H1 (cell line): ENCODE data around the gene LRBA. TPM values are rescaled to one million over a fixed set of nuclear protein-coding genes. Genes with fewer than 3 reads are reported as not detected.

ENCODE experiments used
- CTCF ChIA-PET: fragments of 300-600 bp; sonication (Branson Sonifier 250); formaldehyde crosslinking; loops from one replicate; lab custom pipeline; 2021; ENCODE audit not compliant: partially characterized antibody; lab: Charles Lee
- POLR2A ChIA-PET: fragments of 300-600 bp; sonication (Branson Sonifier 250); formaldehyde crosslinking; loops from one replicate; lab custom pipeline; 2021; ENCODE audit warnings: inconsistent platforms; ENCODE audit not compliant: partially characterized antibody; lab: Charles Lee
- DNase-seq, 2 experiments: peaks; one replicate each; pipeline versions ENCODE4 v3.0.0 to v3.0.0-alpha.2; 2010 to 2022; ENCODE audit warnings: low spot score in 2 of 2, low read depth in 1 of 2, mixed read lengths in 1 of 2
- FAIRE-seq: peaks from 2 replicates; lab custom pipeline; 2011; peaks lifted over from hg19 to GRCh38; lab: Jason Lieb, UNC
- H2AFZ ChIP-seq: 2 replicates; pipeline ENCODE4 v1.8.1; 2012; ENCODE audit warnings: low read length, inconsistent platforms
- H2AK5ac ChIP-seq: 2 replicates; pipeline ENCODE4 v1.6.1; 2013; ENCODE audit warnings: low read depth, low read length
- H2BK120ac ChIP-seq: replicated peaks from 2 replicates; pipeline ENCODE3; 2013; ENCODE audit warnings: low read depth, low read length, inconsistent platforms
- H2BK12ac ChIP-seq: 2 replicates; pipeline ENCODE4 v1.6.1; 2013; ENCODE audit warnings: low read depth, low read length
- H2BK15ac ChIP-seq: 2 replicates; pipeline ENCODE4 v1.6.1; 2013; ENCODE audit warnings: low read length
- H2BK20ac ChIP-seq: 2 replicates; pipeline ENCODE4 v1.6.1; 2013; ENCODE audit warnings: low read length
- H2BK5ac ChIP-seq: 2 replicates; pipeline ENCODE4 v1.6.1; 2013; ENCODE audit warnings: low read depth, low read length
- H3K14ac ChIP-seq: 2 replicates; pipeline ENCODE4 v1.6.1; 2013; ENCODE audit warnings: inconsistent platforms; ENCODE audit not compliant: insufficient read length
- H3K18ac ChIP-seq: 2 replicates; pipeline ENCODE4 v1.6.1; 2013; ENCODE audit warnings: low read length; ENCODE audit errors: extremely low read depth
- H3K23ac ChIP-seq: 2 replicates; pipeline ENCODE4 v1.6.1; 2013; ENCODE audit warnings: inconsistent platforms; ENCODE audit not compliant: insufficient read length
- H3K23me2 ChIP-seq: 2 replicates; pipeline ENCODE4 v1.6.1; 2013; ENCODE audit warnings: low read depth, low read length
- H3K27ac ChIP-seq: 2 replicates; pipeline ENCODE4 v1.6.1; 2011; ENCODE audit warnings: low read depth, low read length, inconsistent platforms
- H3K27me3 ChIP-seq, 4 experiments: replicated peaks in 1 of 4; 1 replicate in 1 of 4; 2 replicates in 3 of 4; pipeline versions ENCODE4 v1.6.1 to v1.8.1; 2011 to 2013; ENCODE audit warnings: low read length in 3 of 4, mild to moderate bottlenecking in 3 of 4, inconsistent platforms in 2 of 4, mixed read lengths in 2 of 4, moderate library complexity in 1 of 4; ENCODE audit not compliant: control insufficient read depth in 3 of 4, insufficient read depth in 3 of 4; ENCODE audit errors: extremely low read depth in 1 of 4
- H3K36me3 ChIP-seq, 4 experiments: 2 replicates each; pipeline versions ENCODE4 v1.6.1 to v1.8.1; 2011 to 2013; ENCODE audit warnings: mild to moderate bottlenecking in 4 of 4, low read length in 3 of 4, moderate library complexity in 2 of 4, control low read depth in 1 of 4, inconsistent platforms in 1 of 4; ENCODE audit not compliant: insufficient read depth in 4 of 4, control insufficient read depth in 2 of 4
- H3K4ac ChIP-seq: replicated peaks from 2 replicates; pipeline ENCODE3; 2013; ENCODE audit warnings: low read length, low read depth, mixed read lengths, inconsistent platforms; ENCODE audit not compliant: insufficient read length
- H3K4me1 ChIP-seq, 4 experiments: replicated peaks in 1 of 4; 1 replicate in 1 of 4; 2 replicates in 3 of 4; pipeline versions ENCODE4 v1.6.1 to v1.8.1; 2011 to 2013; ENCODE audit warnings: low read length in 3 of 4, inconsistent platforms in 2 of 4, mixed read lengths in 1 of 4; ENCODE audit not compliant: insufficient read depth in 4 of 4, control insufficient read depth in 3 of 4
- H3K4me2 ChIP-seq, 2 experiments: 2 replicates each; pipeline versions ENCODE4 v1.6.1 to v1.8.1; 2011 to 2013; ENCODE audit warnings: low read depth in 2 of 2, low read length in 2 of 2, control low read depth in 1 of 2, inconsistent platforms in 1 of 2, mild to moderate bottlenecking in 1 of 2; ENCODE audit not compliant: insufficient read depth in 1 of 2
- H3K4me3 ChIP-seq, 4 experiments: fragments of 200-600, 300-600 bp in 1 of 4; sonication (generic), shearing (Covaris generic), sonication (Bioruptor Twin) in 1 of 4; 2 replicates each; pipeline versions ENCODE4 v1.5.1 to v1.8.1; 2011 to 2016; ENCODE audit warnings: low read length in 4 of 4, low read depth in 3 of 4, control low read depth in 2 of 4, inconsistent platforms in 2 of 4, mild to moderate bottlenecking in 2 of 4, mixed read lengths in 1 of 4, moderate library complexity in 1 of 4; ENCODE audit not compliant: insufficient read depth in 2 of 4; ENCODE audit errors: extremely low read depth in 1 of 4
- H3K56ac ChIP-seq: replicated peaks from 2 replicates; pipeline ENCODE3; 2013; ENCODE audit warnings: low read depth, mild to moderate bottlenecking, mixed read lengths, low read length, inconsistent platforms; ENCODE audit not compliant: insufficient read length
- H3K79me1 ChIP-seq: 2 replicates; pipeline ENCODE4 v1.6.1; 2013; ENCODE audit warnings: low read depth, low read length, control low read depth
- H3K79me2 ChIP-seq, 2 experiments: 2 replicates each; pipeline versions ENCODE4 v1.6.1 to v1.8.1; 2012 to 2013; ENCODE audit warnings: low read length in 2 of 2, mild to moderate bottlenecking in 2 of 2, inconsistent platforms in 1 of 2; ENCODE audit not compliant: insufficient read depth in 2 of 2, control insufficient read depth in 1 of 2
- H3K9ac ChIP-seq, 4 experiments: replicated peaks in 1 of 4; 1 replicate in 1 of 4; 2 replicates in 3 of 4; pipeline versions ENCODE4 v1.6.1 to v1.8.1; 2011 to 2013; ENCODE audit warnings: low read depth in 3 of 4, low read length in 3 of 4, control low read depth in 2 of 4, mild to moderate bottlenecking in 2 of 4, moderate library complexity in 2 of 4, inconsistent platforms in 1 of 4; ENCODE audit errors: extremely low read depth in 1 of 4
- H3K9me3 ChIP-seq, 2 experiments: 2 replicates each; pipeline versions ENCODE4 v1.6.1 to v1.8.1; 2012 to 2013; ENCODE audit warnings: mild to moderate bottlenecking in 2 of 2, moderate library complexity in 2 of 2, control low read depth in 1 of 2, inconsistent platforms in 1 of 2, low read depth in 1 of 2, low read length in 1 of 2, mixed read lengths in 1 of 2; ENCODE audit not compliant: insufficient read depth in 2 of 2
- H4K20me1 ChIP-seq, 2 experiments: replicated peaks in 1 of 2; 2 replicates each; pipeline versions ENCODE3 to v1.8.1; 2011 to 2013; ENCODE audit warnings: inconsistent platforms in 2 of 2, low read length in 2 of 2, mild to moderate bottlenecking in 1 of 2; ENCODE audit not compliant: insufficient read depth in 2 of 2, control insufficient read depth in 1 of 2
- H4K5ac ChIP-seq: 2 replicates; pipeline ENCODE4 v1.6.1; 2013; ENCODE audit warnings: low read length, low read depth, mixed read lengths, inconsistent platforms; ENCODE audit not compliant: insufficient read length
- H4K8ac ChIP-seq: 2 replicates; pipeline ENCODE4 v1.8.0; 2013; ENCODE audit warnings: mild to moderate bottlenecking, moderate library complexity, low read length, inconsistent platforms; ENCODE audit not compliant: insufficient read depth; ENCODE audit errors: extremely low read depth
- H4K91ac ChIP-seq: replicated peaks from 2 replicates; pipeline ENCODE3; 2013; ENCODE audit warnings: low read length, mixed read lengths, inconsistent platforms; ENCODE audit not compliant: insufficient read length
- ATF2 ChIP-seq: IDR thresholded peaks from 2 replicates; pipeline ENCODE4 v1.6.1; 2012; ENCODE audit warnings: low read length, inconsistent platforms
- BCL11A ChIP-seq, 2 experiments: IDR thresholded peaks; one replicate each; pipeline ENCODE4 v1.6.1; 2011; ENCODE audit warnings: low read depth in 2 of 2, low read length in 2 of 2, mild to moderate bottlenecking in 2 of 2
- CBX5 ChIP-seq: fragments of 300-800, 300-1000 bp; sonication (generic); IDR thresholded peaks from 2 replicates; pipeline ENCODE4 v1.7.1; 2016; ENCODE audit warnings: antibody characterized with exemption, low read length, low read depth
- CTBP2 ChIP-seq: IDR thresholded peaks from 2 replicates; pipeline ENCODE4 v1.7.0; 2011; ENCODE audit warnings: borderline replicate concordance, mild to moderate bottlenecking, moderate library complexity, mixed read lengths, low read length; ENCODE audit not compliant: insufficient read depth, insufficient read length
- CTCF ChIP-seq, 3 experiments: IDR thresholded peaks; 1 replicate in 2 of 3; 2 replicates in 1 of 3; pipeline versions ENCODE4 v1.5.1 to v1.6.1; 2011; ENCODE audit warnings: low read length in 3 of 3, mild to moderate bottlenecking in 3 of 3, inconsistent platforms in 2 of 3, low read depth in 1 of 3, moderate library complexity in 1 of 3; ENCODE audit not compliant: insufficient read depth in 1 of 3; ENCODE audit errors: control extremely low read depth in 1 of 3
- KDM1A ChIP-seq: fragments of 200-600, 300-600 bp; sonication (generic); IDR thresholded peaks from 2 replicates; pipeline ENCODE4 v1.7.1; 2016; ENCODE audit warnings: mild to moderate bottlenecking, low read length, borderline replicate concordance
- RNF2 ChIP-seq: fragments of 200-900, 300-1000 bp; sonication (generic); IDR thresholded peaks from 2 replicates; pipeline ENCODE4 v1.7.1; 2016; ENCODE audit warnings: borderline replicate concordance, low read depth, mild to moderate bottlenecking, antibody characterized with exemption, low read length; ENCODE audit not compliant: poor library complexity, severe bottlenecking; ENCODE audit errors: missing control alignments
- SIRT6 ChIP-seq: IDR thresholded peaks from one replicate; pipeline ENCODE4 v1.7.1; 2012; ENCODE audit warnings: low read length, inconsistent platforms
- SUZ12 ChIP-seq: fragments of 200-600 bp; sonication (generic); IDR thresholded peaks from 2 replicates; pipeline ENCODE4 v1.6.1; 2012; ENCODE audit warnings: mild to moderate bottlenecking, inconsistent platforms, low read length, moderate library complexity, mixed read lengths
- WGBS, 2 experiments: shearing (Covaris generic) in 1 of 2; methylation state at CpG; one replicate each; pipeline versions ENCODE4 v1.1.6 to v1.1.7; 2013 to 2015; ENCODE audit warnings: low lambda C conversion rate in 2 of 2, mixed read lengths in 2 of 2, inconsistent platforms in 1 of 2, low coverage in 1 of 2, missing lambda C conversion rate in 1 of 2; ENCODE audit not compliant: insufficient replicate concordance in 2 of 2, insufficient coverage in 1 of 2, insufficient read length in 1 of 2; ENCODE audit errors: extremely low coverage in 1 of 2, missing lambda C conversion rate in 1 of 2; 5-methylcytosine and 5-hydroxymethylcytosine counted together
- polyA plus RNA-seq, 7 experiments: library from polyadenylated mRNA; depleted of rRNA in 3 of 7; stranded (reverse) in 5 of 7; unstranded in 2 of 7; fragments of >200 nt in 5 of 7; fragments of 200-250 nt in 2 of 7; gene quantifications; 1 replicate in 5 of 7; 2 replicates in 1 of 7; 4 replicates in 1 of 7; pipeline versions ENCODE4 v1.2.1 to v1.2.3, GENCODE V29; 2011 to 2013; ENCODE audit warnings: missing spikeins in 2 of 7, mixed read lengths in 2 of 7
- total RNA-seq: library from RNA; stranded (reverse); fragmentation: NEBNext Ultra II Directional; extraction: Animal tissue kit (Norgen Biotek cat#: 25700); gene quantifications from 2 replicates; pipeline ENCODE4 v1.2.1, GENCODE V29; 2021

The LRBA gene
- total and polyA plus RNA-seq, 2 of the 8 experiments (the other 6 are each of a cell fraction or from before 2014, with no cell fraction given), result 54.6 to 83.2 TPM

- H3K14ac ChIP-seq, result no peak overlapping the region
- H4K5ac ChIP-seq, result no peak overlapping the region
- DNase-seq, result no peak
- no peaks in the 10 kb centered on the region for H3K27me3 ChIP-seq
- no peak overlapping the region for H2AK5ac ChIP-seq
- H3K56ac ChIP-seq, result no peak overlapping the region
- peaks cover 0 to 3% (median 0%) of the 10 kb centered on the region in 4 experiments; a peak in 1 of 7 replicates for H3K4me1 ChIP-seq
- H4K8ac ChIP-seq, result no peak overlapping the region
- CTCF ChIA-PET, result interaction anchor here (0.5 to 2.3 kb wide), 2 partner anchors 27 to 335 kb away, joined by 3 to 6 read pairs; no protein-coding TSS in a partner anchor
- H3K27ac ChIP-seq, result no peak overlapping the region
- no peak overlapping the region for H3K4me2 ChIP-seq
- H4K20me1 ChIP-seq, result peaks cover 0 to 2% of the 10 kb centered on the region in 2 experiments
- H3K79me1 ChIP-seq, result peaks cover 2% of the 10 kb centered on the region; the same call in 1 of the 2 replicates
- FAIRE-seq, result no peak
- no peak overlapping the region for H2AFZ ChIP-seq
- no peak overlapping the region for H3K23ac ChIP-seq
- H3K4ac ChIP-seq, result no peak overlapping the region
- H2BK5ac ChIP-seq, result no peak overlapping the region
- POLR2A ChIA-PET, result no interaction called here
- H2BK12ac ChIP-seq, result no peak overlapping the region
- no peak overlapping the region for H4K91ac ChIP-seq
- WGBS, 2 experiments, result 95% methylated on average over 1 of the region's 1 CpG; no CpG with 5 or more reads in 1 of the 2 experiments
- H2BK20ac ChIP-seq, result no peak overlapping the region
- no peak overlapping the region for H3K9ac ChIP-seq
- no peak overlapping the region for H3K4me3 ChIP-seq
- no peaks in the 10 kb centered on the region for H3K9me3 ChIP-seq
- no peak overlapping the region for H2BK120ac ChIP-seq
- no peaks in the 10 kb centered on the region for H3K23me2 ChIP-seq
- peaks cover 0 to 54% of the 10 kb centered on the region in 2 experiments; a peak in 2 of 4 replicates for H3K79me2 ChIP-seq
- H3K18ac ChIP-seq, result no peak overlapping the region
- H3K36me3 ChIP-seq, result no peaks in the 10 kb centered on the region
- no peak overlapping the region for H2BK15ac ChIP-seq
- TF ChIP-seq SUZ12, result no peak
- TF ChIP-seq RNF2, result no peak
- no peak for TF ChIP-seq KDM1A
- no peak for TF ChIP-seq CTBP2
- no peak for TF ChIP-seq SIRT6
- no peak for TF ChIP-seq CBX5
- no peak for TF ChIP-seq ATF2
- no peak for TF ChIP-seq BCL11A (IDR thresholded peaks at IDR 0.05; ENCODE audit: low read depth in 2 of 2, low read length in 2 of 2)
- TF ChIP-seq CTCF (IDR thresholded peaks at IDR 0.05; ENCODE audit: control extremely low read depth in 1 of 3, insufficient read depth in 1 of 3, low read depth in 1 of 3, low read length in 3 of 3), result no peak
These were observed 81.1 kb downstream of the LRBA start for GRCh38 chr4:150934022-150934421.
